Esophagus (tissue), 2 donors: ENCODE results near the gene C11orf24. TPM values are rescaled to one million over a fixed set of nuclear protein-coding genes. Genes with fewer than 3 reads are reported as not detected.
"Not testable (repeated sequence)": the region's sequence is repeated elsewhere in the genome, so short reads cannot be mapped to it uniquely, and the experiment has no call there.

Experiments used
- H3K27ac ChIP-seq, 2 donors: one replicate each; pipeline ENCODE4 v1.5.1; 2013; ENCODE audit warnings: low read depth in 2 of 2, mild to moderate bottlenecking in 2 of 2, inconsistent platforms in 1 of 2, low read length in 1 of 2, moderate library complexity in 1 of 2
- H3K27me3 ChIP-seq, 2 donors: one replicate each; pipeline ENCODE4 v1.6.1; 2013; ENCODE audit warnings: low read length in 2 of 2, control low read depth in 1 of 2, mild to moderate bottlenecking in 1 of 2; ENCODE audit not compliant: insufficient read depth in 2 of 2, control insufficient read depth in 1 of 2
- H3K36me3 ChIP-seq, 2 donors: one replicate each; pipeline ENCODE4 v1.6.1; 2013; ENCODE audit warnings: low read length in 1 of 2; ENCODE audit not compliant: control insufficient read depth in 2 of 2, insufficient read depth in 2 of 2
- H3K4me1 ChIP-seq, 2 donors: one replicate each; pipeline ENCODE4 v1.6.1; 2013; ENCODE audit warnings: low read length in 1 of 2; ENCODE audit not compliant: control insufficient read depth in 2 of 2, insufficient read depth in 2 of 2
- H3K4me3 ChIP-seq, 2 donors: one replicate each; pipeline ENCODE4 v1.5.1; 2013; ENCODE audit warnings: low read length in 2 of 2, mild to moderate bottlenecking in 2 of 2, low read depth in 1 of 2, moderate library complexity in 1 of 2
- H3K9me3 ChIP-seq, 2 donors: one replicate each; pipeline ENCODE4 v1.6.1; 2013; ENCODE audit warnings: mild to moderate bottlenecking in 2 of 2, low read depth in 1 of 2, low read length in 1 of 2, moderate library complexity in 1 of 2; ENCODE audit not compliant: control insufficient read depth in 2 of 2, insufficient read depth in 1 of 2
- WGBS, 2 donors: extraction: QIAGEN DNeasy Blood & Tissue Kit; methylation state at CpG; one replicate each; pipeline ENCODE4 v1.1.7; 2013; 5-methylcytosine and 5-hydroxymethylcytosine counted together
- polyA plus RNA-seq, 2 donors: library from polyadenylated mRNA; stranded (reverse); fragments of 200-250 nt; gene quantifications; one replicate each; pipeline ENCODE4 v1.2.3, GENCODE V29; 2013
- donor health status: healthy with polysubstance abuse.
- donor health status: Bipolar disorder and iron deficiency.

C11orf24 gene
- polyA plus RNA-seq, 2 donors: 8.9 to 13.4 TPM

DNA sequence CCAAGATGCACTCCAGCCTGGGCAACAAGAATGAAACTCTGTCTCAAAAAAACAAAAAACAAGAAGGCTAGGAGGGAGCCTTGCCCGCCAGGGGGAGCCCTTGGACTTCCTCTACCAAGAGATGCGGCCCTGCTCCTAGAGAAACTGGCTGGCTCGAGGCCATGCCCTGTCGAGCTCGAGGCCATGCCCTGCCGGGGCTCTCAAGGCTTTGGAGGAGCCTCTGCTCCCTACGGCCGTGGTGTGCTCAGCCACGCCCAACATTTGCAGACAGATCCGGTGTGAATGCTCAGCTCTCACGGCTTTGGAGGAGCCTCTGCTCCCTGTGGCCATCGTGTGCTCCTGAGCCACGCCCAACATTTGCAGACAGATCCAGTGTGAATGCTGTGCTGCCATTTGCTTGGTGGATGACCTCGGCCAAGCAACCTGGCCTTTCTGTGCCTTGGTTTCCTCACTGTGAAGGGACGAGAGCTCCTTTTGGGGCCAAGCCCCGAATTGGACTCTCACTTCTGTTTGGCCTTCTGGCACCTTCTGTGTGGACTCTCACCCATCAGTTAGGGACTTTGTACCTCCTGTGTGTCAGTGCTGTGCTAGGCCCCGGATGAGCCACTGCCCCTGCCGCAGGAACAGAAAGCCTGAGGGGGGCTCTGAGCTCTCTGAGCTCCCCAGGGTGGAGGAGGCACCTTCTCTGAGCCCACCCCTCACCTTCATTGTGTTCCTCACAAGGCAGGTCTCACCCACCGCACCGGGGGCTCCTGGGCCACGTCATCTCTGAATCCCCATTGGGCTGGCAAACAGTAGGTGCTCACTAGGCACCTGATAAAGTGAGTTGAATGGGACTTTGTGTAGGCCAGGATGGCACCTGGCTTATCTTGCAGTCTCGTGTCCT is 14.1 kb downstream of the C11orf24 start:
- Histone ChIP-seq H3K36me3 (peaks cover 0 to 13% of the 10 kb centered on the region in 2 donors), H3K4me1 (peaks cover 0 to 4% of the 10 kb centered on the region in 2 donors), H3K27me3 (no peaks in the 10 kb centered on the region), H3K27ac (no peak overlapping the region), H3K4me3 (peak overlapping the region in 1 of 2 donors; percentile 9), H3K9me3 (no peaks in the 10 kb centered on the region)
- WGBS, 2 donors: 37% methylated on average over 22 of the region's 22 CpGs

GRCh38 chr11:68256331-68256741 is 15.4 kb downstream of the C11orf24 start:
- H3K36me3 ChIP-seq: peaks cover 0 to 2% of the 10 kb centered on the region in 2 donors
- no peak overlapping the region for H3K4me3 ChIP-seq
- H3K9me3 ChIP-seq: no peaks in the 10 kb centered on the region
- H3K27me3 ChIP-seq: no peaks in the 10 kb centered on the region
- WGBS, 2 donors: 65 to 68% methylated on average over 9 of the region's 9 CpGs
- H3K27ac ChIP-seq: no peak overlapping the region
- peaks cover 0 to 4% of the 10 kb centered on the region in 2 donors for H3K4me1 ChIP-seq

- WGBS, 2 donors: 71 to 77% methylated on average over 13 of the region's 13 CpGs
- H3K36me3 ChIP-seq: no peaks in the 10 kb centered on the region
- H3K27ac ChIP-seq: no peak overlapping the region
- no peaks in the 10 kb centered on the region for H3K9me3 ChIP-seq
- H3K4me3 ChIP-seq: no peak overlapping the region
- H3K4me1 ChIP-seq: peaks cover 0 to 4% of the 10 kb centered on the region in 2 donors
- no peaks in the 10 kb centered on the region for H3K27me3 ChIP-seq
Measured at GRCh38 chr11:68255526-68255925, 16.2 kb downstream of the C11orf24 start.

DNA sequence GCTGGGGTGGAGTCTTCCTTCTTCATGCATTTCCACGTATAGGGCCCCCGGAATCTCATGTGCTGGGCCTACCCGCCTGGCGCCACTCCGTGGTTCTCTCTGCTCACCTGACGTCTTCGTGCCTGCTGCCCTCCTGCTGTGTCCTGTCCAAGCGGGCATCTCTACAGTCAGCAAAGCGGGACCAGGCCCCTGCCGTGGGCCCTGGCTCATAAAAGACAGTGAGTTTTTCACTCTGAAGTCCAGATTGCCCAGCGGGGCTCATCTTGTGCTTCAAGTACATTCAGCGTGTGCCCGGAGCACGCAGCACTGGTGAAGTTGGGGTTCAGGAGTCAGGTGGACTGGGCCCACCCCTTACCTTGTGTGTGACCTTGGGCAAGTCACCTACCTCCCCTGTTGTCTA is 17.4 kb downstream of the C11orf24 start:
- H3K27ac ChIP-seq: no peak overlapping the region
- H3K4me1 ChIP-seq: peaks cover 0 to 4% of the 10 kb centered on the region in 2 donors
- H3K4me3 ChIP-seq: no peak overlapping the region
- 95% methylated on average over 14 of the region's 14 CpGs for WGBS, 2 donors
- H3K36me3 ChIP-seq: no peaks in the 10 kb centered on the region
- no peaks in the 10 kb centered on the region for H3K9me3 ChIP-seq
- no peaks in the 10 kb centered on the region for H3K27me3 ChIP-seq

GRCh38 chr11:68251765-68252164 is 20.0 kb downstream of the C11orf24 start:
- Histone ChIP-seq H3K4me3 (no peak overlapping the region), H3K36me3 (no peaks in the 10 kb centered on the region), H3K4me1 (no peaks in the 10 kb centered on the region), H3K27me3 (no peaks in the 10 kb centered on the region), H3K9me3 (no peaks in the 10 kb centered on the region), H3K27ac (no peak overlapping the region)
- WGBS, 2 donors: 87 to 97% methylated on average over 3 of the region's 3 CpGs

DNA sequence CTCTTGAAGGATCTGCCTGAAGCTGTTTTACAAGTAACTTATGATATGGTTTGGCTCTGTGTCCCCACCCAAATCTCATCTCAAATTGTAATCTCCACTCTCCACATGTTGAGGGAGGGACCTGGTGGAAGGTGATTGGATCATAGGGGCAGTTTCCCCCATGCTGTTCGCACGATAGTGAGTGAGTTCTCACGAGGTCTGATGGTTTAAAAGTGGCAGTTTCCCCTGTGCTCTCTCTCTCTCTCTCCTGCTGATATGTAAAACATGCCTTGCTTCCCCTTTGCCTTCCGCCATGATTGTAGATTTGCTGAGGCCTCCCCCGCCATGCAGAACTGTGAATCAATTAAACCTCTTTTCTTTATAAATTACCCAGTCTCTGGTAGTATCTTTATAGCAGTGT is 26.9 kb downstream of the C11orf24 start:
- not testable (repeated sequence) for H3K4me3 ChIP-seq, H3K36me3 ChIP-seq, H3K27me3 ChIP-seq, H3K9me3 ChIP-seq, H3K27ac ChIP-seq, H3K4me1 ChIP-seq
- WGBS, 2 donors: 88 to 89% methylated on average over 5 of the region's 5 CpGs

- H3K27ac ChIP-seq, H3K4me3 ChIP-seq, H3K9me3 ChIP-seq, H3K27me3 ChIP-seq, H3K36me3 ChIP-seq, H3K4me1 ChIP-seq: not testable (repeated sequence)
- WGBS, 2 donors: 97 to 100% methylated on average over 1 of the region's 1 CpG
Measured at GRCh38 chr11:68243847-68244246, 27.9 kb downstream of the C11orf24 start.

GRCh38 chr11:68242616-68243015 is 29.2 kb downstream of the C11orf24 start:
- H3K4me1 ChIP-seq: no peaks in the 10 kb centered on the region
- no peaks in the 10 kb centered on the region for H3K27me3 ChIP-seq
- no peaks in the 10 kb centered on the region for H3K9me3 ChIP-seq
- H3K27ac ChIP-seq: no peak overlapping the region
- no peaks in the 10 kb centered on the region for H3K36me3 ChIP-seq
- 97 to 100% methylated on average over 2 of the region's 2 CpGs for WGBS, 2 donors
- no peak overlapping the region for H3K4me3 ChIP-seq

GRCh38 chr11:68231621-68232020 is 40.2 kb downstream of the C11orf24 start:
- 92% methylated on average over 7 of the region's 7 CpGs for WGBS, 2 donors
- no peak overlapping the region for H3K27ac ChIP-seq

DNA sequence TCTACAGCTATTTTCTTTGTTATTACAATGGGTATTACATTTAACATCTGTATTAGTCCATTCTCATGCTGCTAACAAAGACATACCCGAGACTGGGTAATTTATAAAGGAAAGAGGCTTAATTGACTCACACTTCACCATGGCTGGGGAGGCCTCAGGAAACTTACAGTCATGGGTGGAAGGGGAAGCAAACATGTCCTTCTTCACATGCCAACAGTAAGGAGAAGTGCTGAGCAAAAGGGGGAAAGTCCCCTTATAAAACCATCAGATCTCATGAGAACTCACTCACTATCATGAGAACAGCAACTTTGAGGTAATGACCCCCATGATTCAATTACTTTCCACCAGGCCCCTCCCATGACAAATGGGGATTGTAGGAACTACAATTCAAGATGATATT is 42.2 kb downstream of the C11orf24 start:
- Histone ChIP-seq H3K27ac (no peak overlapping the region), H3K36me3 (no peaks in the 10 kb centered on the region), H3K27me3 (no peaks in the 10 kb centered on the region), H3K9me3 (peaks cover 0 to under 1% of the 10 kb centered on the region in 2 donors), H3K4me1 (no peaks in the 10 kb centered on the region), H3K4me3 (no peak overlapping the region)
- 66 to 76% methylated on average over 1 of the region's 1 CpG for WGBS, 2 donors

More at GRCh38 chr11:68231621-68232020, 40.2 kb downstream of the C11orf24 start:
- H3K4me1 ChIP-seq: no peaks in the 10 kb centered on the region
- H3K4me3 ChIP-seq: no peak overlapping the region
- no peaks in the 10 kb centered on the region for H3K9me3 ChIP-seq
- H3K36me3 ChIP-seq: no peaks in the 10 kb centered on the region
- no peaks in the 10 kb centered on the region for H3K27me3 ChIP-seq
